ENCODE results near the gene ENDOG. TPM values are rescaled to one million over a fixed set of nuclear protein-coding genes. Genes with fewer than 3 reads are reported as not detected.
"Not testable (repeated sequence)": the region's sequence is repeated elsewhere in the genome, so short reads cannot be mapped to it uniquely, and the experiment has no call there.

ENDOG gene
- total RNA-seq, 1 donor from 2014 or later, result 18.3 TPM

- no peak for DNase-seq (ENCODE audit: low spot score)
Observed at GRCh38 chr9:128828267-128828666, 10.0 kb downstream of the ENDOG start.

- no peak for DNase-seq (ENCODE audit: low spot score)
Observed at GRCh38 chr9:128828719-128829452, 10.6 kb downstream of the ENDOG start.

GRCh38 chr9:128829477-128830251 is 11.4 kb downstream of the ENDOG start, which contains the start of gene SPOUT1:
Gene SPOUT1, minus strand, starts transcription at chr9:128829794. Its CDS starts 14 bp downstream, at chr9:128829780.
- DNase-seq (ENCODE audit: low spot score), result peak; percentile 97

- no peak for DNase-seq (ENCODE audit: low spot score)
Observed at GRCh38 chr9:128833696-128834095, 15.4 kb downstream of the ENDOG start.

GRCh38 chr9:128835246-128836210 is 17.2 kb downstream of the ENDOG start:
- DNase-seq (ENCODE audit: low spot score), result no peak

- no peak for DNase-seq (ENCODE audit: low spot score)
Observed at GRCh38 chr9:128836509-128837145, 18.3 kb downstream of the ENDOG start.

GRCh38 chr9:128838338-128838737 is 20.0 kb downstream of the ENDOG start:
- no peak for DNase-seq (ENCODE audit: low spot score)

GRCh38 chr9:128840524-128840923 is 22.2 kb downstream of the ENDOG start:
- DNase-seq (ENCODE audit: low spot score), result no peak

- no peak for DNase-seq (ENCODE audit: low spot score)
Observed at GRCh38 chr9:128841694-128842492, 23.6 kb downstream of the ENDOG start.

GRCh38 chr9:128843171-128843570 is 24.9 kb downstream of the ENDOG start:
- DNase-seq (ENCODE audit: low spot score), result not testable (repeated sequence)

GRCh38 chr9:128845186-128845931 is 27.1 kb downstream of the ENDOG start:
- no peak for DNase-seq (ENCODE audit: low spot score)

GRCh38 chr9:128846680-128847030 is 28.4 kb downstream of the ENDOG start:
- no peak for DNase-seq (ENCODE audit: low spot score)

GRCh38 chr9:128847803-128848202 is 29.5 kb downstream of the ENDOG start:
- no peak for DNase-seq (ENCODE audit: low spot score)

GRCh38 chr9:128851024-128851423 is 32.7 kb downstream of the ENDOG start:
- not testable (repeated sequence) for DNase-seq (ENCODE audit: low spot score)

GRCh38 chr9:128851779-128852600 is 33.7 kb downstream of the ENDOG start:
- not testable (repeated sequence) for DNase-seq (ENCODE audit: low spot score)

GRCh38 chr9:128852646-128853045 is 34.3 kb downstream of the ENDOG start:
- DNase-seq (ENCODE audit: low spot score), result not testable (repeated sequence)

- not testable (repeated sequence) for DNase-seq (ENCODE audit: low spot score)
Observed at GRCh38 chr9:128854454-128854853, 36.2 kb downstream of the ENDOG start.

- DNase-seq (ENCODE audit: low spot score), result not testable (repeated sequence)
Observed at GRCh38 chr9:128858476-128858875, 40.2 kb downstream of the ENDOG start.
